Panc1 (cell line): ENCODE results near the gene SALL4.

Experiments used
- CTCF ChIP-seq: fragments of 450-650 bp; IDR thresholded peaks from 2 replicates; pipeline ENCODE4 v1.5.1; 2017; ENCODE audit warnings: mild to moderate bottlenecking
- POLR2AphosphoS5 ChIP-seq: IDR thresholded peaks from 2 replicates; pipeline ENCODE4 v1.6.1; 2012; ENCODE audit warnings: mild to moderate bottlenecking, low read depth, low read length, moderate library complexity

DNA sequence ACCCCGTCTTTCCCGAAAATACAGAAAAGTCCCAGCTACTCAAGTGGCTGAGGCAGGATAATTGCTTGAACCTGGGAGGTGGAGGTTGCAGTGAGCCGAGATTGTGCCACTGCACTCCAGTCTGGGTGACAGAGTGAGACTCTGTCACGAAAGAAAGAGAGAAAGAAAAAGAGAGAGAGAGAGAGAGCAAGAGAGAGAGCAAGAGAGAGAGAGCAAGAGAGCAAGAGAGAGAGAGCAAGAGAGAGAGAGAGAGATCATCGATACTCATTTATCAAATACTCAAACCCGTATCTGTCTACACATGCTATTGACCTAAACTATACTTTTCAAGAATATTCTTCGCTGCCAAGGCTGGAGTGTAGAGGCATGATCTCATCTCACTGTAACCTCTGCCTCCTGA lies 28.2 kb upstream of the SALL4 start:
- TF ChIP-seq CTCF, result no peak
- no peak for TF ChIP-seq POLR2AphosphoS5
